KOPT-K1 (cell line): ENCODE results near the gene CRTC3.

Experiments
- H3K27ac ChIP-seq: fragments of 200-600 bp; sonication (generic); 2 replicates; pipeline ENCODE4 v1.5.1; 2016; ENCODE audit warnings: antibody characterized with exemption, mild to moderate bottlenecking, low read depth, low read length; ENCODE audit not compliant: poor library complexity, severe bottlenecking
- H3K36me3 ChIP-seq: fragments of 200-600 bp; sonication (generic); 2 replicates; pipeline ENCODE4 v1.5.1; 2017; ENCODE audit warnings: antibody characterized with exemption, mild to moderate bottlenecking, low read length, moderate library complexity; ENCODE audit not compliant: insufficient read depth
- H3K9me3 ChIP-seq: fragments of 200-600 bp; sonication (generic); 2 replicates; pipeline ENCODE4 v1.5.1; 2017; ENCODE audit warnings: antibody characterized with exemption, low read length, mild to moderate bottlenecking; ENCODE audit not compliant: insufficient read depth, poor library complexity, severe bottlenecking

Gene CRTC3

GRCh38 chr15:90606641-90607040 lies 76.9 kb downstream of the CRTC3 start:
- no peaks in the 10 kb centered on the region for H3K9me3 ChIP-seq
- H3K36me3 ChIP-seq, result peaks cover 27% of the 10 kb centered on the region
- no peak overlapping the region for H3K27ac ChIP-seq

- H3K27ac ChIP-seq, result no peak overlapping the region
- H3K9me3 ChIP-seq, result no peaks in the 10 kb centered on the region
- H3K36me3 ChIP-seq, result peaks cover 31% of the 10 kb centered on the region
Measured at GRCh38 chr15:90607361-90607760, 77.6 kb downstream of the CRTC3 start.

- Histone ChIP-seq H3K9me3 (no peaks in the 10 kb centered on the region), H3K36me3 (peaks cover 29% of the 10 kb centered on the region), H3K27ac (no peak overlapping the region)
Measured at GRCh38 chr15:90609242-90610180, 79.8 kb downstream of the CRTC3 start.

GRCh38 chr15:90610190-90610589 lies 80.5 kb downstream of the CRTC3 start:
- Histone ChIP-seq H3K27ac (no peak overlapping the region), H3K9me3 (no peaks in the 10 kb centered on the region)

GRCh38 chr15:90611157-90611556 lies 81.4 kb downstream of the CRTC3 start:
- no peak overlapping the region for H3K27ac ChIP-seq
- H3K9me3 ChIP-seq, result no peaks in the 10 kb centered on the region
- peaks cover 29% of the 10 kb centered on the region; the same call in 1 of the 2 replicates for H3K36me3 ChIP-seq

More at GRCh38 chr15:90610190-90610589, 80.5 kb downstream of the CRTC3 start:
- peaks cover 26% of the 10 kb centered on the region; the same call in 1 of the 2 replicates for H3K36me3 ChIP-seq

- Histone ChIP-seq H3K27ac (no peak overlapping the region), H3K9me3 (no peaks in the 10 kb centered on the region), H3K36me3 (peaks cover 32% of the 10 kb centered on the region; the same call in 1 of the 2 replicates)
Measured at GRCh38 chr15:90617171-90617570, 87.4 kb downstream of the CRTC3 start.

- Histone ChIP-seq H3K36me3 (peaks cover 31% of the 10 kb centered on the region; the same call in 1 of the 2 replicates), H3K27ac (no peak overlapping the region), H3K9me3 (no peaks in the 10 kb centered on the region)
Measured at GRCh38 chr15:90617668-90618097, 88.0 kb downstream of the CRTC3 start.

- Histone ChIP-seq H3K27ac (peak overlapping the region; percentile 83), H3K36me3 (peaks cover 37% of the 10 kb centered on the region; the same call in 1 of the 2 replicates), H3K9me3 (no peaks in the 10 kb centered on the region)
Measured at GRCh38 chr15:90618330-90619125, 88.8 kb downstream of the CRTC3 start.

GRCh38 chr15:90619468-90619867 lies 89.7 kb downstream of the CRTC3 start:
- H3K9me3 ChIP-seq, result no peaks in the 10 kb centered on the region
- peak overlapping the region; percentile 83 for H3K27ac ChIP-seq
- peaks cover 42% of the 10 kb centered on the region; the same call in 1 of the 2 replicates for H3K36me3 ChIP-seq

GRCh38 chr15:90619939-90620338 lies 90.2 kb downstream of the CRTC3 start:
- peak overlapping the region; percentile 83 for H3K27ac ChIP-seq
- H3K9me3 ChIP-seq, result no peaks in the 10 kb centered on the region
- H3K36me3 ChIP-seq, result peaks cover 46% of the 10 kb centered on the region; the same call in 1 of the 2 replicates

GRCh38 chr15:90620379-90621067 lies 90.8 kb downstream of the CRTC3 start:
- peak overlapping the region; percentile 83 for H3K27ac ChIP-seq
- peaks cover 50% of the 10 kb centered on the region; the same call in 1 of the 2 replicates for H3K36me3 ChIP-seq
- H3K9me3 ChIP-seq, result no peaks in the 10 kb centered on the region

GRCh38 chr15:90623854-90624253 lies 94.1 kb downstream of the CRTC3 start:
- H3K36me3 ChIP-seq, result peaks cover 55% of the 10 kb centered on the region
- H3K9me3 ChIP-seq, result no peaks in the 10 kb centered on the region
- H3K27ac ChIP-seq, result no peak overlapping the region

- Histone ChIP-seq H3K27ac (no peak overlapping the region), H3K36me3 (peaks cover 61% of the 10 kb centered on the region), H3K9me3 (no peaks in the 10 kb centered on the region)
Measured at GRCh38 chr15:90624278-90624981, 94.7 kb downstream of the CRTC3 start.

- Histone ChIP-seq H3K36me3 (peaks cover 67% of the 10 kb centered on the region), H3K27ac (no peak overlapping the region), H3K9me3 (no peaks in the 10 kb centered on the region)
Measured at GRCh38 chr15:90625037-90625436, 95.3 kb downstream of the CRTC3 start.
